Glomerular visceral epithelial cell (primary cell): ENCODE results near the gene RASGRP2.

Source experiments
- DNase-seq: peaks from one replicate; pipeline ENCODE4 v3.0.0-alpha.2; 2016; ENCODE audit errors: extremely low spot score

The RASGRP2 gene

DNA sequence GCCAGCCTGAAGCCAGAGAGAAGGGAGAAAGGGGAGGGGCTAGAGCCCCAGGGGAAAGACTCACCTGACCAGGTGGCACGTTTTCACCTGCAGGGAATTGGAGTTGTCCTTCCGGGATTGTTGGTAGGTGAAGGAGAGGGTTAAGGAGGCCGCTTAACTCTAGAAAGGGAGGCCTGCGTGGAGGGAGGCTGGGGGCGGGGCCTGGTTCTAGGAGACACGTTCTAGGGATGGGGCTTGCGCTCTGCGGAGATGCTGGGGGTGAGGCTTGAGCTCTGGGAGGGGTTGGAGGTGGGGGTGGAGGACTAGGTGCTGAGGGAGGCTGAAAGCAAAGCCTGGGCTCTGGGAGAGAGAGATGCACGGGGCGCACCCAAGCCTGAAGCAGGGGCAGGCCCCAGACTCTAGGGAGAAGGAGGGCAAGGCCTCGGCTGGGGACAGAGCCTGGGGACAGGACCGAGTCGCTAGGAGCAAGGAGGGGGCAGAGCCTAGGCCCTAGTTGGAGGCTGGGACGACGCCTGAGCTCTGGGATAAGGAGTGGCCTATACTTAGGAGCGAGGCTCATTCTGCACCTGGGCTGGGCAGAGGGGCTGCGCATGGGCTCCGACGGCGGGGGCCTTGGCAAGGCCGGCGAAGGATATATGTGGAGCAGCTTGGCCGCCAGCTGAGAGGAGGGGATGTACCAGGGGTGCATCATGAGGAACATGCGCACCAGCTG, 2.4 kb downstream of the RASGRP2 start:
- DNase-seq = no peak

GRCh38 chr11:64739871-64740270, 4.1 kb downstream of the RASGRP2 start:
- DNase-seq = no peak

- DNase-seq = no peak
Observed at GRCh38 chr11:64736654-64737053, 7.3 kb downstream of the RASGRP2 start.

DNA sequence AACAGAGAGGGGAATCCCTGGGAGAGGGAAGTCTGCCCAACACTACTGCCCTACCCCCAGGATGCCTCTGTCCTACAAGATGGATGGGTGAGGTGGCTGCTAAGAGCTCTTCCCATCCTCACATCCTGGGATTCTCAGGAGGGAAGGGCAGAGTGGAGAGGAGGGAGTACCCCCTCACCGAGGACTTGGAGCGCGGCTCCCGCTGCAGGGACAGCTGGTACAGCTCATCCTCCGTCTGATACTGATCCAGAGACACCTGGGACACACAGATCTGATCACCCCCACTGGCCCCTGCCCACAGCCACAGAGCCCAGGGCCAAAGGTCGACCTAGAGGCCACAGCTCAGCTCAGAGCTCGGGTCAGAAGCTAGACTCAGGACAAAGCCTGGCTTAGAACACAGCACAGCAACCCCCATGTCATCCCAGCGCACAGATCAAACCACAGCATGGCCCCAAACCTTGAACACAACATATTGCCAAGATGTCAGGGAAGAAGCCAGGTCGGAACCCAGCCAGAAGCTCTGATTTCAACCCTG, 8.2 kb downstream of the RASGRP2 start:
- no peak for DNase-seq

GRCh38 chr11:64734811-64735724, 8.9 kb downstream of the RASGRP2 start:
- DNase-seq = no peak

DNA sequence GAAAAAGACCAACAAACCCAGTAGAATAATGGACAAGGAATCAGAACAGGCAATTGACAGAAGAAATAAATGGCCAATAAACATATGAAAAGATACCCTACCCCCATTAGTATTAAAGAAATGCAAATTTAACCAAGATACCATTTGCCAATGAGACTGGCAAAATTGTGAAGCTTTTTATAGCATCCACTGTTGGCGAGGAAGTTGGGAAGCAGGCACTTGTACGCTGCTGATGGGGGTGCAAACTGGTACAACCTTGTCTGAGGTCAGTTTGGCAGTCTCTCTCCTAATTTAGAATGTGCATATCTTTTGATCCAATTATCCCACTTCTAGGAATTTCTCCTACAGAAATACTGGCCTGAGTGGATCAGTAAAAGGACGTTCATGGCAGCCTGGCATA, 12.3 kb downstream of the RASGRP2 start:
- DNase-seq = no peak

DNA sequence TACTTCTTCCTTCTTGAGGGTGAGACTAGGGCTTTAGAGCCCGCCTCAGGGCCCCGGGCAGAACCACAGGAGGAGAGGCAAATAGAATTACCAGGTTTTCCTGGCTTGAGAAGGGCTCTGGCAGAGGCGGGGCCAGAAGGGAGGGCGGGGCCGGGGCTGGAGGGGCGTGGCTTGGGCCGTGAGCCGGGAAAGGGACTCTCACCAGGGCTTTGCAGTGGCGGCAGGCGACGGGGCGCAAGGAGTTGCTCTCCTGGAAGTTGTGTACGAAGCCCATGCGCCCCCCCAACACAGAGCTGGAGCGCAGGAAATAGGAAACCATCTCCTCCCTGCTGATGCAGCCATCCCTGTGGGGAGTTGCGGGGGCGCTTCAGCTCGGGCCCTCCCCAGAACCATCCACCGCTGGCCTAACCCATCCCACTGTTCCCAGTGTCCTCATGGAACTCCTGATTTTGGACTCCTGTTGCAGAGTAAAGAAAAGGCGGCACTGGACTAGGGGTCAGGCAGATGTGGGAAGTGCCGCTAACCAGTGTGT, 14.0 kb downstream of the RASGRP2 start:
- DNase-seq = no peak

DNA sequence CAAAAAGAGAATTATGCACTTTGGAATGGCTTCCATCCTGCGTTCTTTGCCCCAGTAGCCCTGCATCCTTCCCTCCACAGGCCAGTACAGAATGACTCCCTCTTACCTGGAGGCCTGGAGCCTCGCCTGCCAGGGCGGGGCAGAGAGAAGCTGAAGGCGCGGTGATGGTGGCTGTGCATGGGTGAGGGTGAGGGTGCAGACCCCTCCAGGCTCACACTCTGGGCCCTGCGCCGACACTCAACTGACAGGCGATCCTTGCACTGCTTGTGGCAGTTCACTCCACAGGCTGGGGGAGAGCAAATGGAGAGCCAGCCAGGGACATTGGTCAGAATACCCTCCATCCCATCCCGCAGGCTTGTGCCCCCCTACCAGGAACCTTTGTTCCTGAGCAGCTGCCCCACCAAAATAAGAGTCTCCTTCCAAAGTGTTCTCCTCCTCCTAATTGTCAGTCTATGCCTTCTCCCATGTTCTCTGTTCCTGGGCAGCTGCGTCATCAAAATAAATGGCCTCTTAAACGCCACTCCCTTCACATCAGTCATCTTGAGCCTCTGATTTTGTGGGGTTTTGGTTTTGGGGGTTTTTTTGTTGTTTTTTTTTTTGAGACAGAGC, 15.1 kb downstream of the RASGRP2 start:
- DNase-seq = no peak

DNA sequence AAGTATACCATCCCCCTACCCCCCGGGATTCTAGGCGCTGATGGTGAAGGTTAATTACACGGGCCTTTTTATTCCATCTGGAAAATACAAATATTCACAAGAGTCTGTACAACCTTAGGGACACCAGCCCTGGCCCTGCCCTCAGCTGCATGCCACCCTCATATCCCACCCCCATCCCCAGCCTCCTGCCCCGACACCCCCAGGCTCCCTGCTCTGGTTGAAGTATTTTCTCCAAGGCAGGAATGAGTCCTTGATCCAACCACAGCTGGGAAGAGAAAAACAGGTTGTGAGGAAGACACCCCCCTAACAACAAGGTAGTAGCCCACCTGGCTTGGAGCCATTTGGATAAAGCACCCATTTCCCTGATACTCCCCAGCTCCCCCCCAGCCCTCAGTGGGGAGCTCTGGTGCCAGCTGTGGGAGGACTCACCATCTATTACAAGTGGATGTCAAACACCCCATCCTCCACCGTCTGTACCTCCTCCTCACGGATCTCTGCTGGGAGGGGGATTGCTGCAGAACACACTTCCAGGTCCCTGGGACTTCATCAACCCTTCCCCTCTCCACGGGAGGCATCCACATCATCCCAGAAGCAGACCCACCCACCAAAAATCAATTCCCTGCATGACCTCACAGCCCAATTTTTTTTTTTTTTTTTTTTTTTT, 16.9 kb downstream of the RASGRP2 start:
- no peak for DNase-seq

- no peak for DNase-seq
Observed at GRCh38 chr11:64726211-64726641, 17.7 kb downstream of the RASGRP2 start.

- DNase-seq = no peak
Observed at GRCh38 chr11:64724863-64725532, 18.9 kb downstream of the RASGRP2 start.

GRCh38 chr11:64723907-64724862, 19.8 kb downstream of the RASGRP2 start:
- no peak for DNase-seq

DNA sequence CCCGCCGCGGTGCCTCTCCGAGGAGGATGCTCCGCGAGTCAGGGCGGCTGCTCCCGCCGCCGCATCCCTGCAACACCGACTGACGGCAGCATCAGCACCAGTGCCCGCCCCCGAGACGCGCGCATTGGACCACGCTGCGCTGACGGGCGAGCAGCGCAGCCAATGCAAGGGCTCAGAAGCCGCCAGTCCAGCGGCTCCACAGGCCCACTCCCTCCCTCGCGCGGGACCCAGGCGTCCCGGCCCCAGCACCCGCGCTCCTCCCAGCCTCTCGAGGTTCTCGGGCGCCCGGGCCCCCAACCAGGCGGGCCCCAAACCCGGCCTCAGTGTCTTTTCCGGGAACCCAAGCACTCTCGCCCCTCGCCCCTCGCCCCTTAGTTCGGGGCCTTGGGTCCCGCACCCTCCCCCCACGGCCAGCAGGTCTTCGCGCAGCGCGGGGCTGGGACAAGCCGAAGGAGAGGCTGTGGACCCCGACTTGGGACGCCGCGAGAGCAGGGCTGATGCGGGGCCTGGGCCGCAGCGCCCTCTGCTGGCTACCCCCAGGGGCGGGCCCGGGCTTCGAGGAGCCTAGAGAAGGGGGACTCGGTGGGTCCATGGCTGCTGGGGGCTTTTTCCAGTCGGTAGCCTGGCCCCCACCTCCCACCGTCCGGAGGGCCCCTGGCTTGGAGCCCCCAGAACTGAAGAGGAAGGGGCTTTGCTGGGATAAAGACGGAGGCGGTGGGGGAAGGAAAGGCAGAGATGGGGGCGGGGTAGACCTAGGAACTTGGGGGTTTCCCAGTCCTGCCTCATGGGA, 20.6 kb downstream of the RASGRP2 start, which contains the start of gene NRXN2:
TSS of gene NRXN2 (minus strand) at position 81 of the 790 bp plus-strand sequence. CDS start 9,498 bp downstream, outside the sequence.
- peak; percentile 74 for DNase-seq

GRCh38 chr11:64722141-64723065, 21.5 kb downstream of the RASGRP2 start:
- DNase-seq = no peak

GRCh38 chr11:64721359-64721699, 22.6 kb downstream of the RASGRP2 start:
- no peak for DNase-seq

- no peak for DNase-seq
Observed at GRCh38 chr11:64720640-64721358, 23.1 kb downstream of the RASGRP2 start.

DNA sequence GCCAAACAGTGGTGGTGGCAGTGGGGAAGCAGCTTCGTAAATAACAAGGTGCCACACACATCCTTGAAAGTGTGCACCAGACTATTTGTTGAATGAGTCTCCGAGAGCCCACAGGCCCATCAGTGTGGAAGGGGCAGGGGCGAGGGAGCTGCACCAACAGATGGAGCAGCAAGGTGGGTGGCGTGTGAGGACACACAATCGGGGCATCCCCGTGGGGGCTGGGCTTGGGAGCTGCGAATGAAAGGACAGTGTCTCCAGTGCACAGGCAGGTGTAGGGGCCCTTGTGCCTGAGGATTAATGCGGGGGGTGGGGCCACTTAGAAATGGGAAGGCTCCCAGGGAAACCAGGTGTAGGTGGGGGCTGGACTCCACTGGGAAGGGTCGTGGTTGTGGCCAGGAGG, 23.8 kb downstream of the RASGRP2 start:
- DNase-seq = no peak
